ENCODE measurements around the gene GTF2H3.

Gene GTF2H3

GRCh38 chr12:123634142-123634561 lies 523 bp downstream of the GTF2H3 start (continued):
- TF ChIP-seq TSHZ2 (CRISPR knock-in tag; IDR thresholded peaks at IDR 0.05): no peak
- no peak for TF ChIP-seq RARB (CRISPR knock-in tag; IDR thresholded peaks at IDR 0.05)
- no peak for TF ChIP-seq TCF4 (CRISPR knock-in tag; IDR thresholded peaks at IDR 0.05; ENCODE audit: borderline replicate concordance)
- no peak for TF ChIP-seq ZNF70 (CRISPR knock-in tag; IDR thresholded peaks at IDR 0.05)
- no peak for TF ChIP-seq SNAI2 (CRISPR knock-in tag; IDR thresholded peaks at IDR 0.05)
- TF ChIP-seq, protein P1, sequence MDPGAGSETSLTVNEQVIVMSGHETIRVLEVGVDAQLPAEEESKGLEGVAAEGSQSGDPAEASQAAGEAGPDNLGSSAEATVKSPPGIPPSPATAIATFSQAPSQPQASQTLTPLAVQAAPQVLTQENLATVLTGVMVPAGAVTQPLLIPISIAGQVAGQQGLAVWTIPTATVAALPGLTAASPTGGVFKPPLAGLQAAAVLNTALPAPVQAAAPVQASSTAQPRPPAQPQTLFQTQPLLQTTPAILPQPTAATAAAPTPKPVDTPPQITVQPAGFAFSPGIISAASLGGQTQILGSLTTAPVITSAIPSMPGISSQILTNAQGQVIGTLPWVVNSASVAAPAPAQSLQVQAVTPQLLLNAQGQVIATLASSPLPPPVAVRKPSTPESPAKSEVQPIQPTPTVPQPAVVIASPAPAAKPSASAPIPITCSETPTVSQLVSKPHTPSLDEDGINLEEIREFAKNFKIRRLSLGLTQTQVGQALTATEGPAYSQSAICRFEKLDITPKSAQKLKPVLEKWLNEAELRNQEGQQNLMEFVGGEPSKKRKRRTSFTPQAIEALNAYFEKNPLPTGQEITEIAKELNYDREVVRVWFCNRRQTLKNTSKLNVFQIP (CRISPR knock-in tag; IDR thresholded peaks at IDR 0.05; ENCODE audit: borderline replicate concordance, low read depth): no peak
- no peak for TF ChIP-seq ARNTL (CRISPR knock-in tag; IDR thresholded peaks at IDR 0.05; ENCODE audit: borderline replicate concordance, low read depth)

- no peak for ATAC-seq
Measured at GRCh38 chr12:123643911-123644310, 10.3 kb downstream of the GTF2H3 start.

More at GRCh38 chr12:123643911-123644310, 10.3 kb downstream of the GTF2H3 start:
- TF ChIP-seq ZNF70 (CRISPR knock-in tag; IDR thresholded peaks at IDR 0.05) (no peak), GLIS3 (CRISPR knock-in tag; IDR thresholded peaks at IDR 0.05) (no peak), SNAI2 (CRISPR knock-in tag; IDR thresholded peaks at IDR 0.05) (no peak), TSHZ2 (CRISPR knock-in tag; IDR thresholded peaks at IDR 0.05) (no peak), ZFP3 (CRISPR knock-in tag; IDR thresholded peaks at IDR 0.05) (no peak), RARB (CRISPR knock-in tag; IDR thresholded peaks at IDR 0.05) (no peak), CSRNP3 (CRISPR knock-in tag; IDR thresholded peaks at IDR 0.05) (no peak), PPARA (CRISPR knock-in tag; IDR thresholded peaks at IDR 0.05; ENCODE audit: borderline replicate concordance) (no peak), ZNF565 (CRISPR knock-in tag; conservative IDR thresholded peaks at IDR 0.05; ENCODE audit: low read depth) (no peak), ISL1 (CRISPR knock-in tag; IDR thresholded peaks at IDR 0.05) (no peak), CSDC2 (CRISPR knock-in tag; IDR thresholded peaks at IDR 0.05) (no peak), PATZ1 (CRISPR knock-in tag; IDR thresholded peaks at IDR 0.05; ENCODE audit: borderline replicate concordance) (no peak), BACH2 (CRISPR knock-in tag; IDR thresholded peaks at IDR 0.05; ENCODE audit: borderline replicate concordance) (no peak), ARNTL (CRISPR knock-in tag; IDR thresholded peaks at IDR 0.05; ENCODE audit: borderline replicate concordance, low read depth) (no peak)
- TF ChIP-seq, protein P2, sequence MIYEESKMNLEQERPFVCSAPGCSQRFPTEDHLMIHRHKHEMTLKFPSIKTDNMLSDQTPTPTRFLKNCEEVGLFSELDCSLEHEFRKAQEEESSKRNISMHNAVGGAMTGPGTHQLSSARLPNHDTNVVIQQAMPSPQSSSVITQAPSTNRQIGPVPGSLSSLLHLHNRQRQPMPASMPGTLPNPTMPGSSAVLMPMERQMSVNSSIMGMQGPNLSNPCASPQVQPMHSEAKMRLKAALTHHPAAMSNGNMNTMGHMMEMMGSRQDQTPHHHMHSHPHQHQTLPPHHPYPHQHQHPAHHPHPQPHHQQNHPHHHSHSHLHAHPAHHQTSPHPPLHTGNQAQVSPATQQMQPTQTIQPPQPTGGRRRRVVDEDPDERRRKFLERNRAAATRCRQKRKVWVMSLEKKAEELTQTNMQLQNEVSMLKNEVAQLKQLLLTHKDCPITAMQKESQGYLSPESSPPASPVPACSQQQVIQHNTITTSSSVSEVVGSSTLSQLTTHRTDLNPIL (CRISPR knock-in tag; IDR thresholded peaks at IDR 0.05; ENCODE audit: low read depth): no peak
- TF ChIP-seq, protein P1 (CRISPR knock-in tag; IDR thresholded peaks at IDR 0.05; ENCODE audit: borderline replicate concordance, low read depth): no peak

Measured in SK-N-SH treated with all-trans-retinoic acid at 6 μM for 48 hours (cell line).